Prostate gland (tissue), 2 donors: ENCODE results near the gene FSTL5. TPM values are rescaled to one million over a fixed set of nuclear protein-coding genes. Genes with fewer than 3 reads are reported as not detected.
A peak's percentile ranks its signal among the peaks of the same experiment; 100 is the strongest.
"Not testable (repeated sequence)": the region's sequence is repeated elsewhere in the genome, so short reads cannot be mapped to it uniquely, and the experiment has no call there.

Experiments
- DNase-seq: peaks from one replicate; pipeline ENCODE4 v3.0.0-alpha.2; 2019; ENCODE audit warnings: low spot score
- H3K27ac ChIP-seq, 2 donors: fragments of 200-600 bp; sonication (generic); 2 replicates each; pipeline ENCODE4 v1.5.1; 2017 to 2019
- H3K27me3 ChIP-seq: fragments of 200-600 bp; sonication (generic); replicated peaks from 2 replicates; pipeline ENCODE4 v1.5.1; 2019; ENCODE audit not compliant: insufficient read depth
- H3K36me3 ChIP-seq, 2 donors: fragments of 200-600 bp; sonication (generic); 1 replicate in 1 of 2; 2 replicates in 1 of 2; pipeline versions ENCODE4 v1.5.1 to v1.8.1; 2017 to 2019
- H3K4me1 ChIP-seq: fragments of 200-600 bp; sonication (generic); replicated peaks from 2 replicates; pipeline ENCODE4 v1.5.1; 2019
- H3K4me3 ChIP-seq, 2 donors: fragments of 200-600 bp; sonication (generic); 2 replicates each; pipeline ENCODE4 v1.5.1; 2017 to 2019
- H3K9me3 ChIP-seq: fragments of 200-600 bp; sonication (generic); 2 replicates; pipeline ENCODE4 v1.5.1; 2017
- CTCF ChIP-seq, 4 experiments: fragments of 200-600 bp in 2 of 4; fragments of 450-650 bp in 2 of 4; sonication (generic) in 2 of 4; IDR thresholded peaks; 1 replicate in 3 of 4; 2 replicates in 1 of 4; pipeline ENCODE4 v1.5.1; 2016 to 2019; ENCODE audit warnings: antibody characterized with exemption in 4 of 4, mild to moderate bottlenecking in 2 of 4, moderate library complexity in 2 of 4
- POLR2A ChIP-seq: fragments of 450-650 bp; IDR thresholded peaks from one replicate; pipeline ENCODE4 v1.6.1; 2016; ENCODE audit warnings: antibody characterized with exemption, mild to moderate bottlenecking
- POLR2AphosphoS5 ChIP-seq: sonication (generic); formaldehyde crosslinking; IDR thresholded peaks from one replicate; pipeline ENCODE4 v1.6.1; 2017; ENCODE audit warnings: antibody characterized with exemption
- WGBS: methylation state at CpG from one replicate; pipeline ENCODE4 v1.1.5; 2018; 5-methylcytosine and 5-hydroxymethylcytosine counted together
- intact Hi-C: fragments of 100-400 bp; cut with DNase I; formaldehyde crosslinking; loops from one replicate; pipeline ENCODE4 v1.14.2; 2022
- total RNA-seq, 2 donors: library from RNA; depleted of rRNA; stranded (reverse); fragments of >200 nt; gene quantifications; one replicate each; pipeline ENCODE4 v1.1.0, GENCODE V29; 2016

FSTL5 gene
- total RNA-seq, result under 1 TPM in 1 of 2 donors, not detected in 1; 0.45 TPM

GRCh38 chr4:162163892-162164759 is at the start of gene FSTL5:
Gene FSTL5 (minus strand): TSS chr4:162164000. CDS start chr4:162111396, 52,604 bp downstream.
- TF ChIP-seq POLR2A (no peak), POLR2AphosphoS5 (no peak), CTCF (IDR thresholded peaks at IDR 0.05) (no peak)
- 2% methylated on average over 39 of the region's 39 CpGs for WGBS
- no peaks in the 10 kb centered on the region for H3K9me3 ChIP-seq
- H3K4me1 ChIP-seq, result no peaks in the 10 kb centered on the region
- no peaks in the 10 kb centered on the region for H3K27me3 ChIP-seq
- intact Hi-C loops, result no loop called here
- H3K27ac ChIP-seq, result no peak within 1 kb of the TSS
- no peaks in the 10 kb centered on the region for H3K36me3 ChIP-seq
- DNase-seq, result no peak
- H3K4me3 ChIP-seq, result peak within 1 kb of the TSS in 1 of 2 donors; percentile 4

GRCh38 chr4:162209706-162210105 is 45.9 kb upstream of the FSTL5 start:
- no peaks in the 10 kb centered on the region for H3K36me3 ChIP-seq
- H3K27ac ChIP-seq, result no peak overlapping the region
- intact Hi-C loops, result no loop called here
- no peak overlapping the region for H3K4me3 ChIP-seq
- 87% methylated on average over 2 of the region's 2 CpGs for WGBS
- DNase-seq, result no peak
- H3K4me1 ChIP-seq, result no peaks in the 10 kb centered on the region
- no peak for TF ChIP-seq POLR2AphosphoS5
- TF ChIP-seq POLR2A, result no peak
- no peak for TF ChIP-seq CTCF (IDR thresholded peaks at IDR 0.05)
- no peaks in the 10 kb centered on the region for H3K9me3 ChIP-seq
- no peaks in the 10 kb centered on the region for H3K27me3 ChIP-seq

- intact Hi-C loops, H3K27ac ChIP-seq, H3K4me3 ChIP-seq, DNase-seq, H3K4me1 ChIP-seq, H3K36me3 ChIP-seq, H3K27me3 ChIP-seq, H3K9me3 ChIP-seq: not testable (repeated sequence)
- 98% methylated on average over 32 of the region's 32 CpGs for WGBS
These were observed 39.7 kb upstream of the FSTL5 start for GRCh38 chr4:162203478-162203877.

GRCh38 chr4:162201673-162202072 is 37.9 kb upstream of the FSTL5 start:
- Histone ChIP-seq H3K4me3 (no peak overlapping the region), H3K27ac (no peak overlapping the region), H3K36me3 (no peaks in the 10 kb centered on the region), H3K9me3 (no peaks in the 10 kb centered on the region), H3K27me3 (no peaks in the 10 kb centered on the region), H3K4me1 (no peaks in the 10 kb centered on the region)
- DNase-seq, result no peak
- WGBS, result 81% methylated on average over 2 of the region's 2 CpGs
- intact Hi-C loops, result no loop called here
- TF ChIP-seq CTCF (IDR thresholded peaks at IDR 0.05) (no peak), POLR2A (no peak), POLR2AphosphoS5 (no peak)

DNA sequence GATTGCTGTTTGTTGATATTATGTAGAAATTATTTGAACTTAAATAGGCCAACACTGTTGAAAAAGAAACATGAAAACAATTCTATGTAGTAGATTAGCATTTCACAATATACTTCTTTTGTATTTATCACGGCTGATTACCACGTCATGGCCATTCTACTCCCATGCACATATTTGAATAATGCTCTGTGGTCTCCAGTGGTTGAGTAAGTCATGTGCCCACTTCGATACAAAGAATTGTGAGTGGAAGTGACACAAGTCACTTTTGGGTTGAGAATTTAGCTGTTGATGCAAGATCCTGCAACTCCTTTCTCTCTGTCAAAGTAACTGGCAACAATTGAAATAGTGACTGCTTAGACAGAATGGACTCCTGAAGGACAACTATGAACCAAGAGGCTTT is 6.7 kb upstream of the FSTL5 start:
- no peak for DNase-seq
- H3K27me3 ChIP-seq, result no peaks in the 10 kb centered on the region
- H3K36me3 ChIP-seq, result no peaks in the 10 kb centered on the region
- H3K4me1 ChIP-seq, result no peaks in the 10 kb centered on the region
- H3K4me3 ChIP-seq, result no peak overlapping the region
- 56% methylated on average over 3 of the region's 3 CpGs for WGBS
- intact Hi-C loops, result no loop called here
- H3K9me3 ChIP-seq, result no peaks in the 10 kb centered on the region
- no peak overlapping the region for H3K27ac ChIP-seq
- TF ChIP-seq POLR2AphosphoS5 (no peak), CTCF (IDR thresholded peaks at IDR 0.05) (no peak), POLR2A (no peak)
